ENCODE data around the gene MACF1. TPM values are rescaled to one million over a fixed set of nuclear protein-coding genes. Genes with fewer than 3 reads are reported as not detected.

MACF1 gene
- total RNA-seq, 1 experiment from 2014 or later, result 134 TPM

DNA sequence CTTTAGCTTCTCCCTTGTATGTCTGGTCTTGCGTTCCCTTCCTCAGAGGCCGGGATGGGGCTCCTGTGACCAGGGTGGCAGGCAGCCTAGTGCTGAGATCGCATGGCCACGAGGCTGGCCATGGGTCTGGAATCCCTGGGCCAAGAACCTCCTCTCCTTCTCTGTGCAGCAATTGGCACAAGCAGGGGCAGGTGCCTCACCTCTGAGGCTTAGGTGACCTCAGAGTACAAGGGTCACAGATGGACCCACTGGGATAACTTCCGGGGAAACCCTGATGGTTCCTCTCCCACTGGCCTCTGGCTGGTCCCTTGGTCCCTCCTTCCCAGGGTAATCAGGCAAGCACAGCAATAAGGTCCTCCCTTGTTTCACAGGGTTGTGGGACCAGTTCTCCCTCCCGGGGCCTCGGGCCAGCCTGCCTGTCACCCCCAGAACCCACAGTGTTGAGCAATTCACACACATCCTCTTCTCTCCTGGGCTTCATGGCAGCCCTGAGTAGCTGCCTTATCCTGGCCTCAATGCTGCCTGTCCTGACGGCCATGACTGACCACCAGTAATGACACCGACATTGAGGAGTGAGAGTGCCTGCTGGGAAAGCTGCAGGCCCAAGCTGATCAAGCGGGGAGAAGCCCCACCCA, 325.5 kb downstream of the MACF1 start:
- in situ Hi-C loops (cut with HindIII; ENCODE audit: low sequenced_read_pairs), result no loop called here
- no peak for DNase-seq (ENCODE audit: low spot score)

DNA sequence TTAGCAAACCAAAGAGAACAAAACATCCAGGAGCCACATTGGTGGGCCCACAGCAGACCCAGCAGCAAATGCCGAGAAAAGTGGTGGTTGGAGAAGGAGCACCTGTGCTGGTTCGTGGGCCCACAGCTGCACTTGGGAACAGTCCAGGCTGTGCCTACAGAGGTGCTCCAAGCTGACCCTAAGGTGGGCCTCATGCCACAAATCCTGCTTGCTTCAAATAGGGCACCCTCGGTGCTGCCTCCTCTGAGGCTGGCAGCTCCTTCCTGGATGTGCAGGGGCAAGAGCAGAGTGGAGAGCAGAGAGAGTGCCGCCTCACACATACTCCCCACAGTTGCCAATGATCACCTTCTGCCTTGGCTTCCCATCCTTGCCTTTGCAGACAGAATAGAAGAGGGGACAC, 327.0 kb downstream of the MACF1 start:
- in situ Hi-C loops (cut with HindIII; ENCODE audit: low sequenced_read_pairs), result no loop called here
- DNase-seq (ENCODE audit: low spot score), result no peak

DNA sequence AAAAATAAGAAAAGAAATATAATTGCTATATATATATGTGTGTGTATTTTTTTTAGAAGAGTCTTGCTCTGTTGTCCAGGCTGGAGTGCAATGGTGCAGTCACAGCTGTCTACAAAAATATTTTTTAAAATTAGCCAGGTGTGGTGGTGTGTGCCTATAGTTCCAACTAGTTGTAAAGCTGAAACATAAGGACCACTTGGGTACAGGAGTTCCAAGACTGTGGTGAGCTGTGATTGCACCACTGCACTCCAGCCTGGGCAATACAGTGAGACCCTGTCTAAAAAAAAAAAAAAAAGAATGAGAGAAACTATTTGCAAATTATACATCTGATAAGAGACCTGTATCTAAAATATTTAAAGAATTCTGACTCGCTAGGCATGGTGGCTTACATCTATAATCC, 328.9 kb downstream of the MACF1 start:
- in situ Hi-C loops (cut with HindIII; ENCODE audit: low sequenced_read_pairs), result no loop called here
- no peak for DNase-seq (ENCODE audit: low spot score)

Other genes with a start within 250 kb of the MACF1 start
- gene AKIRIN1, start 213.4 kb upstream of the MACF1 start, total RNA-seq (2014; rRNA removed; shearing (Covaris generic)), result 76.7 and 107 TPM in 2 replicates
- gene NDUFS5, start 178.3 kb upstream of the MACF1 start, total RNA-seq (2014; rRNA removed; shearing (Covaris generic)), result 764 and 816 TPM in 2 replicates